Heart right ventricle (tissue), 16 donors: ENCODE data around the gene MBP. TPM values are rescaled to one million over a fixed set of nuclear protein-coding genes. Genes with fewer than 3 reads are reported as not detected.

ENCODE experiments used
- ATAC-seq, 8 donors: fragments of 200-7000 bp; cut with Tn5 transposase; one replicate each; pipeline ENCODE4 v1.9.1; 2020; ENCODE audit warnings: mild to moderate bottlenecking in 8 of 8, moderate library complexity in 8 of 8, moderate number of reproducible peaks in 1 of 8
- DNase-seq, 2 donors: peaks; one replicate each; pipeline ENCODE4 v3.0.0-alpha.2; 2020
- H3K27ac ChIP-seq, 10 donors: fragments of 200-600 bp; sonication (generic) in 2 of 10; one replicate each; pipeline versions ENCODE4 v1.5.0 to v1.8.0; 2020 to 2022; ENCODE audit warnings: mild to moderate bottlenecking in 3 of 10
- H3K27me3 ChIP-seq, 7 donors: fragments of 200-600 bp; one replicate each; pipeline ENCODE4 v1.8.0; 2021 to 2022; ENCODE audit warnings: mild to moderate bottlenecking in 2 of 7
- H3K36me3 ChIP-seq, 9 donors: fragments of 200-600 bp; sonication (generic) in 1 of 9; one replicate each; pipeline versions ENCODE4 v1.5.0 to v1.8.0; 2020 to 2022; ENCODE audit warnings: mild to moderate bottlenecking in 2 of 9
- H3K4me1 ChIP-seq, 9 donors: fragments of 200-600 bp; sonication (generic) in 1 of 9; one replicate each; pipeline versions ENCODE4 v1.5.0 to v1.8.0; 2020 to 2022; ENCODE audit warnings: mild to moderate bottlenecking in 4 of 9
- H3K4me3 ChIP-seq, 10 donors: fragments of 200-600 bp; sonication (generic) in 2 of 10; one replicate each; pipeline versions ENCODE4 v1.5.0 to v1.8.0; 2020 to 2022; ENCODE audit warnings: mild to moderate bottlenecking in 7 of 10, moderate library complexity in 2 of 10
- H3K9me3 ChIP-seq, 11 donors: fragments of 200-600 bp in 10 of 11; sonication (generic) in 2 of 11; one replicate each; pipeline versions ENCODE4 v1.5.0 to v1.8.0; 2013 to 2022; ENCODE audit warnings: mild to moderate bottlenecking in 2 of 11, control low read depth in 1 of 11, moderate library complexity in 1 of 11
- WGBS, 2 donors: extraction: QIAGEN DNeasy Blood & Tissue Kit; methylation state at CpG; one replicate each; pipeline ENCODE4 v1.1.7; 2013; ENCODE audit warnings: inconsistent platforms in 1 of 2; 5-methylcytosine and 5-hydroxymethylcytosine counted together
- intact Hi-C, 10 donors: fragments of 100-400 bp; cut with DNase I; formaldehyde crosslinking; loops; one replicate each; pipeline versions ENCODE4 v1.11.1 to v1.14.2; 2022
- polyA plus RNA-seq, 2 donors: library from polyadenylated mRNA; stranded (reverse); fragments of 200-250 nt; gene quantifications; one replicate each; pipeline ENCODE4 v1.2.3, GENCODE V29; 2013
- total RNA-seq, 10 donors: library from RNA; stranded (reverse); fragmentation: NEBNext Ultra II Directional in 3 of 10; extraction: Animal tissue kit (Norgen Biotek cat#: 25700) in 3 of 10; gene quantifications; one replicate each; pipeline versions ENCODE4 v1.2.1 to v1.2.4, GENCODE V29; 2021 to 2023
- TF ChIP-seq, protein P1 (sequence below), 9 donors: fragments of 200-600 bp; sonication (generic) in 2 of 9; IDR thresholded peaks; one replicate each; pipeline versions ENCODE4 v1.5.0 to v1.8.0; 2021 to 2022; ENCODE audit warnings: antibody characterized with exemption in 9 of 9, mild to moderate bottlenecking in 5 of 9, moderate library complexity in 1 of 9
- donor health status: Arrhythmogenic right ventricular cardiomyopathy.
- donor health status: ischemic (EF 13 %, LVEDD 7.1; RV severe dilation, severe dysfunction).
- donor health status: healthy with polysubstance abuse.
- donor health status: DM: no; HTN: yes; CAD: no.
- donor health status: DM: no; HTN: no; CAD: no.
- donor health status: ischemic (EF 25% LVEDD 6.9; RV normal size, moderate dysfunction).
- donor health status: ischemic (EF 25% LVEDD 5.7; RV mildly dilated, moderate dysfunction).
- donor health status: healthy.
- donor health status: DM: yes; HTN: yes; CAD: no.
- donor health status: Ischemic cardiomyopathy.
- donor health status: ischemic (EF 35%, LVEDD 5.7; RV mildly dilated, moderate dysfunction).
- donor health status: nonischemic (EF 11% LVEDD 7.7; RV severe dilation, severe dysfunction).
- donor health status: DM: yes; HTN: yes; CAD: no.
- donor health status: PGD.
- donor health status: ischemic (EF 29% LVEDD 5.4; RV normal size, mild dysfunction).
- donor health status: nonischemic (EF 23%, LVEDD 6.1; RV moderate dilation, normal function).

The MBP gene
- total and polyA plus RNA-seq, 12 donors: 3.0 to 70.8 (median 43.9) TPM

DNA sequence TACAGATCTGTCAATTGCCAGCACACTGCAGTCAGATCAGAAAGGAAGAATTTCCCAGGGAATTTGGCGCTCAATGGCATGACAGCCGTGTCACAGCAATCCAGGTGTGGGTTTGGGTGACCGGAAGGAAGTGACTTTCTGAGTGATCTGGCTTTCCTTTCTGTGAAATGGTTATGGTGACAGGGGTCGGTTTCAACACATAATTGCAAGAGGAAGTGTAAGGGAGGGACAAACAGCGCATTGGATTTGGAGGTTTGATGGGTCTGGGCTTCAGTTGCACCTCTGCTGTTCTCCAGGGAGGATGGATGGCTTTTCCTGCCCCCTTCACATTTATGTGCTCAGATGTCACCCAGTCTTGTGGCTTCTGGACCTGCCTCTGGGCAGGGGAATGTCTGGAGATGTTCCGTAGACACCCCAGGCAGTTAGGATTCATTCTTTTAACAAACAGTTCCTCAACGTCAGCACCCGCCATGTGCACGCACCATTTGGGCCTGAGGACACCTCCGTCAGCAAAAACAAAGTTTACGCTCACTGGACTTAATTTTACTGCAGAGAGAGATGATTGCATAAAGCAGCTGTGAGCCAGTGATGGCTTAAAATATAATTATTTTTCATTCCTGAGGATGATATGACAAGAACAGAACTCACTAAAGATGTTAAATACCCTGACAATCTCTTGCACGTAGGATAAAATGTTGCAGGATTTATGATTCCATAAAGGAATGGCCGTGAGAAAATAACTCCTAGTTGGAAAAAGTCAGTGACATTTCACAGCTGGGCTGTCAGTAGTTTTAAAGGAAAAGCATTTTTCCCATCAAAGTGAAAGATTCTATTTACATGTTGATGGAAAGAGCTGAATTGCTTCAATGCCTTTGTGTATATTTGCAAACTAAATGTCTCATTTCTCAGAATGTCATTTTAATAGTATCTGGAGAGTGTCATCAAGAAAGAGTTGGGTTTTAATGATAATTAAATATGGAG, 36.9 kb downstream of the MBP start:
- TF ChIP-seq, protein P1, sequence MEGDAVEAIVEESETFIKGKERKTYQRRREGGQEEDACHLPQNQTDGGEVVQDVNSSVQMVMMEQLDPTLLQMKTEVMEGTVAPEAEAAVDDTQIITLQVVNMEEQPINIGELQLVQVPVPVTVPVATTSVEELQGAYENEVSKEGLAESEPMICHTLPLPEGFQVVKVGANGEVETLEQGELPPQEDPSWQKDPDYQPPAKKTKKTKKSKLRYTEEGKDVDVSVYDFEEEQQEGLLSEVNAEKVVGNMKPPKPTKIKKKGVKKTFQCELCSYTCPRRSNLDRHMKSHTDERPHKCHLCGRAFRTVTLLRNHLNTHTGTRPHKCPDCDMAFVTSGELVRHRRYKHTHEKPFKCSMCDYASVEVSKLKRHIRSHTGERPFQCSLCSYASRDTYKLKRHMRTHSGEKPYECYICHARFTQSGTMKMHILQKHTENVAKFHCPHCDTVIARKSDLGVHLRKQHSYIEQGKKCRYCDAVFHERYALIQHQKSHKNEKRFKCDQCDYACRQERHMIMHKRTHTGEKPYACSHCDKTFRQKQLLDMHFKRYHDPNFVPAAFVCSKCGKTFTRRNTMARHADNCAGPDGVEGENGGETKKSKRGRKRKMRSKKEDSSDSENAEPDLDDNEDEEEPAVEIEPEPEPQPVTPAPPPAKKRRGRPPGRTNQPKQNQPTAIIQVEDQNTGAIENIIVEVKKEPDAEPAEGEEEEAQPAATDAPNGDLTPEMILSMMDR (IDR thresholded peaks at IDR 0.05): no peak
- H3K36me3 ChIP-seq: peaks cover 0 to 20% (median 0%) of the 10 kb centered on the region in 9 donors
- WGBS, 2 donors: 70 to 73% methylated on average over 13 of the region's 13 CpGs
- H3K4me3 ChIP-seq: no peak overlapping the region
- H3K4me1 ChIP-seq: peaks cover 0 to 68% (median 42%) of the 10 kb centered on the region in 9 donors
- H3K27me3 ChIP-seq: peaks cover 0 to 5% (median 0%) of the 10 kb centered on the region in 7 donors
- intact Hi-C loops: no loop called here
- ATAC-seq (peak in 1 of 8 donors; percentile 10), DNase-seq (no peak)
- H3K27ac ChIP-seq: peak overlapping the region in 6 of 10 donors; percentile 14 to 93 (median 52)
- H3K9me3 ChIP-seq: no peaks in the 10 kb centered on the region

DNA sequence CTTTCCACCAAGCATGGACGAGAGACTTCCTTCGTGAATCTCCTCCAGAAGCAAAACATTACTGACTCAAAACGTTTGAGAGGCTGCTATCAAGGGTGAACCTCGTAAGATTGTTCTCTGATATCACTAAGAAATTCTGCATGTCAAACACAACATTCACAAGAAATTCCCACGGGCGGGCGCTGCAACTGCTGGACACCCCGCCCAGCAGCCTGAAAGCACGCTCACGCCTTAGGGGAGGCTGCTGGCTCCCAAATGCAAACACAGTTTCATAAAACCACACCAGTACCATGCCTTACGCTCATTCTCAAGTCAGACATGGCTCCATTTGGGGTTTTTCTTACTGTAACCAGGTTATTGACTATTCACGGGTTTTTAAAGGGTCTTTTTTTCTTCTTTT, 39.0 kb downstream of the MBP start:
- no peak overlapping the region for H3K4me3 ChIP-seq
- H3K27ac ChIP-seq: no peak overlapping the region
- WGBS, 2 donors: 75 to 79% methylated on average over 12 of the region's 12 CpGs
- no peak for DNase-seq
- H3K27me3 ChIP-seq: peaks cover 0 to 2% (median 0%) of the 10 kb centered on the region in 7 donors
- H3K36me3 ChIP-seq: peaks cover 0 to 20% (median 0%) of the 10 kb centered on the region in 9 donors
- no peak for ATAC-seq
- H3K4me1 ChIP-seq: peaks cover 0 to 47% (median 30%) of the 10 kb centered on the region in 9 donors
- TF ChIP-seq, protein P1 (IDR thresholded peaks at IDR 0.05): no peak
- H3K9me3 ChIP-seq: no peaks in the 10 kb centered on the region
- intact Hi-C loops: no loop called here

DNA sequence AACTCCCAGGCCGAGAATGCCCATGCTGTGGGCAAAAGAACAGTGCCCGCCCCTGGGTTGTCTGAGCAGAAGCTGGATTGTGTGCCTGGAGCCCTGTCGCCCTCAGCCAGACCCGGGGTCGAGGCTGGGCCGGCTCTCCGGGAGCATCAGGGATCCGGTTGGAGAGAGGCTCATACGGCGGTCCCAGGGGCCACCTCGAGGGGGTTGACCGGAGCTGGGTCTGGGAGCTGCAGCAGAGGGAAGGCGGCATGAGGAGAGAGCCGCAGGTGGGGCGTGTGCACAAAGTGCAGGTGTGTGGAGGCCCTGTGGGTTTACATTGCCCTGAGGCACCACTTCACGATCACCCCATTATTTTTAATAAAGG, 39.5 kb downstream of the MBP start:
- intact Hi-C loops: no loop called here
- ATAC-seq: no peak
- peaks cover 0 to 44% (median 25%) of the 10 kb centered on the region in 9 donors for H3K4me1 ChIP-seq
- TF ChIP-seq, protein P1 (IDR thresholded peaks at IDR 0.05): no peak
- H3K27ac ChIP-seq: no peak overlapping the region
- H3K27me3 ChIP-seq: no peaks in the 10 kb centered on the region
- H3K9me3 ChIP-seq: no peaks in the 10 kb centered on the region
- 87 to 88% methylated on average over 16 of the region's 16 CpGs for WGBS, 2 donors
- no peak overlapping the region for H3K4me3 ChIP-seq
- no peak for DNase-seq
- H3K36me3 ChIP-seq: peaks cover 0 to 20% (median 0%) of the 10 kb centered on the region in 9 donors

DNA sequence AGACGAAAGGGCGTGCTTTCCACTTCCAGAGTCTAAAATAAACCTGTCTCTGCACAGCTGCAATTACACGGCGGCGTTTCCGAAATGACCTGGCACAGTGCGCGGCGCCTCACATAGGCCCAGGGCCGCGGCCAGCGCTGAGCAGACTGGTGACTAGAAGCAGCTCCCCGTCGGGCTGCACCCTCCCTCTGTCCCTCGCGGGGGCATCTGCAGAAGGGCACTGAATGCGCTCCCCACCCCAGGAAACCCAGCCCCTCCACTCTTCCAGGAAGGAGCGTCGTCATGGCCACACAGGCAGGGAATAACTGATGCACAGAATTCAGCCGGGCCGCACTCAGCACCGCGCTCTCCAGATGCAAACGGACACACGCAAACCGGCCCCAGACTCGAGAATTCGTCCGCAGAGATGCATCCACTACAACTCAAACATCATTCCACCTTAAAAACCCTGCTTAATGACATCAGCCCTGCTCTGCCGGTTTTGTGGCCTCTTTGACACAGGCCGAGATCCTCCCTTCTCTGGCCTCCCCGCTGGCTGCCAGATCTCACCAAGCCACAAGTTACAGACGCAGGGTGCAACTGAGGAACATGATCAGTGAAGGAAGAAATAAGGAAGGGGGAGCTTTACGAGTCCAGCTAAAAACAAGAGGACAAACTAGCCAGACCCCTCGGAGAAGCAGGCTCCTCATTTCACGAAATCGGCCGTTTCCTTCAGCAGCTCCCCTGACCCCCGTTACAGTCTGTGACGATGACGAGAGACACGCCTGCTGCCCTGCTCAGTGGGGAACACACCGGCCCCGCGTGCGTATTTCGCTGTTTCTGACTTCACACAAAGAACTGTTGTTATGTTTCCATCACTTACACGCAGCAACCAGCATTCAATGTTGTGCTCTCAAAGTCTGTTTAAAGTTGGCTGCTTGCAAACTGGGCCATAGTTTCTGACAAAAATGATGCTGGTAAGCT, 40.2 kb downstream of the MBP start:
- no peak for ATAC-seq
- Histone ChIP-seq H3K4me1 (peaks cover 4 to 44% (median 18%) of the 10 kb centered on the region in 9 donors), H3K27me3 (no peaks in the 10 kb centered on the region), H3K9me3 (no peaks in the 10 kb centered on the region), H3K4me3 (no peak overlapping the region), H3K36me3 (peaks cover 0 to 20% (median 0%) of the 10 kb centered on the region in 9 donors), H3K27ac (no peak overlapping the region)
- intact Hi-C loops: no loop called here
- 85 to 90% methylated on average over 48 of the region's 48 CpGs for WGBS, 2 donors
- TF ChIP-seq, protein P1 (IDR thresholded peaks at IDR 0.05): no peak
- DNase-seq: no peak
